ENCODE data around the gene RTKN.

The RTKN gene

GRCh38 chr2:74383254-74383653, 58.5 kb downstream of the RTKN start:
- no peak for DNase-seq (ENCODE audit: low spot score in 2 of 2)
- Histone ChIP-seq H3K36me3 (replicated peaks) (peaks cover 7% of the 10 kb centered on the region), H3K27me3 (ENCODE audit: low read depth) (no peaks in the 10 kb centered on the region), H3K9me3 (no peaks in the 10 kb centered on the region), H3K4me1 (peaks cover 13% of the 10 kb centered on the region), H3K4me3 (no peak overlapping the region)
- in situ Hi-C loops (cut with MboI; ENCODE audit: low sequenced_read_pairs), result no loop called here

GRCh38 chr2:74381751-74382150, 60.0 kb downstream of the RTKN start:
- H3K4me1 ChIP-seq, result peaks cover 12% of the 10 kb centered on the region
- no peaks in the 10 kb centered on the region for H3K27me3 ChIP-seq (ENCODE audit: low read depth)
- H3K4me3 ChIP-seq, result no peak overlapping the region
- peaks cover 18% of the 10 kb centered on the region for H3K36me3 ChIP-seq (replicated peaks)
- in situ Hi-C loops (cut with MboI; ENCODE audit: low sequenced_read_pairs), result no loop called here
- H3K9me3 ChIP-seq, result no peaks in the 10 kb centered on the region
- DNase-seq (ENCODE audit: low spot score in 2 of 2), result no peak

GRCh38 chr2:74379851-74380789, 61.6 kb downstream of the RTKN start, which contains the start of gene DCTN1:
DCTN1 (minus strand) TSS chr2:74380311; CDS start chr2:74380037, 274 bp downstream.
- H3K27me3 ChIP-seq (ENCODE audit: low read depth), result no peaks in the 10 kb centered on the region
- in situ Hi-C loops (cut with MboI; ENCODE audit: low sequenced_read_pairs), result no loop called here
- no peaks in the 10 kb centered on the region for H3K4me1 ChIP-seq
- H3K36me3 ChIP-seq (replicated peaks), result peaks cover 21% of the 10 kb centered on the region
- DNase-seq (ENCODE audit: low spot score in 2 of 2), result peak in 1 of 2 experiments; percentile 50
- no peak within 1 kb of the TSS for H3K4me3 ChIP-seq
- no peaks in the 10 kb centered on the region for H3K9me3 ChIP-seq

DNA sequence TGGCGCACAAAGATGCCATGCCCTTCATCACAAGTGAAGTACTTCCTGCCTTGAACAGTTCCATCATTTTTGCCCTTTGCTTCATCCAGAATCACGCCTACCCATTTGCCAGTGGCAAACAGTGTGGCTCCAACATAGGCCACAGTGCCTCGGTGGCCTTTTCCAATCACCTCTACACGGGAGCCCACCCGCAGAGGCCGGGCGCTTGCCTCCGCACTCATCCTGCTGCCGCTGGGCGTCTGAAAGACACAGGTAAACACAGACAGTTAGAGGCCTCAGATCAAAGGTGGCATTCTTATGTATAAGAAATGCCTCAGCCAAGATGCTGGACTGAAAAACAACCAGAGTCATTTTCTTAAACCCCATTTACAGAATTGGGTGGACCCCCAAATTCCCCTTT, 63.7 kb downstream of the RTKN start:
- H3K36me3 ChIP-seq (replicated peaks), result peaks cover 14% of the 10 kb centered on the region
- no peaks in the 10 kb centered on the region for H3K4me1 ChIP-seq
- DNase-seq (ENCODE audit: low spot score in 2 of 2), result no peak
- H3K27me3 ChIP-seq (ENCODE audit: low read depth), result no peaks in the 10 kb centered on the region
- H3K4me3 ChIP-seq, result no peak overlapping the region
- in situ Hi-C loops (cut with MboI; ENCODE audit: low sequenced_read_pairs), result no loop called here
- H3K9me3 ChIP-seq, result no peaks in the 10 kb centered on the region

DNA sequence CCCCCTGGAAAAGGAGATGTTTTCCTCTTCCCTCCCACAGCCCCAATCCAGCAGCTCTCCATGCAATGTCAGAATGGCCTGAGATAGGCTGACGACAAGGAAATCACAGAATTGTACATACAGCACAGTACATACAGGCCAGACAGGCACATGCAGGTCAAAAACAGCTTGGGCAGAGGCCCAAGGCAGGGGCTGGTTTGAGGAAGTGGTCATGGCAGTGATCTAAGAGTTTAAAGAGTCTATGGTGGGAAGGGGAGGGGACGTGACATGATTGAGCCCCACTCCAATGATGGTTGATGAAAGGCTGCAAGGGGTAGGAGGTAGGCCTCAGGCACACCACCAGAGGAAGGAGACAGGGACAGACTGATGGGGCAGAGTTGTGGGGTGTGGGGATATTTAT, 65.9 kb downstream of the RTKN start:
- no peak for DNase-seq (ENCODE audit: low spot score in 2 of 2)
- no peaks in the 10 kb centered on the region for H3K9me3 ChIP-seq
- no peaks in the 10 kb centered on the region for H3K27me3 ChIP-seq (ENCODE audit: low read depth)
- no peak overlapping the region for H3K4me3 ChIP-seq
- no peaks in the 10 kb centered on the region for H3K4me1 ChIP-seq
- H3K36me3 ChIP-seq (replicated peaks), result peaks cover 16% of the 10 kb centered on the region
- in situ Hi-C loops (cut with MboI; ENCODE audit: low sequenced_read_pairs), result no loop called here
